SK-N-SH treated with all-trans-retinoic acid at 6 μM for 48 hours (cell line): ENCODE measurements around the gene ABCA7.

Experiments
- ATAC-seq: fragments of 200-7000 bp; cut with Tn5 transposase; 3 replicates; pipeline ENCODE4 v1.9.1; 2020; ENCODE audit warnings: mild to moderate bottlenecking, moderate library complexity
- BACH2 ChIP-seq: fragments of 250-450 bp; sonication (Bioruptor Pico); IDR thresholded peaks from 2 replicates; pipeline ENCODE4 v1.9.0; 2021; ENCODE audit warnings: mild to moderate bottlenecking, borderline replicate concordance
- CSDC2 ChIP-seq: fragments of 250-450 bp; sonication (Bioruptor Pico); IDR thresholded peaks from 2 replicates; pipeline ENCODE4 v1.5.0; 2020; ENCODE audit warnings: mild to moderate bottlenecking, moderate library complexity
- ESRRG ChIP-seq: fragments of 250-450 bp; sonication (Bioruptor Pico); IDR thresholded peaks from 2 replicates; pipeline ENCODE4 v1.6.1; 2021; ENCODE audit warnings: mild to moderate bottlenecking
- OSR1 ChIP-seq: fragments of 250-450 bp; sonication (Bioruptor Pico); IDR thresholded peaks from 2 replicates; pipeline ENCODE4 v1.8.0; 2022; ENCODE audit warnings: moderate library complexity, mild to moderate bottlenecking, inconsistent platforms
- PPARA ChIP-seq: fragments of 250-450 bp; sonication (Bioruptor Pico); IDR thresholded peaks from 2 replicates; pipeline ENCODE4 v1.5.0; 2020; ENCODE audit warnings: mild to moderate bottlenecking, borderline replicate concordance
- SNAI2 ChIP-seq: fragments of 250-450 bp; sonication (Bioruptor Pico); IDR thresholded peaks from 2 replicates; pipeline ENCODE4 v1.5.0; 2020; ENCODE audit warnings: mild to moderate bottlenecking, moderate library complexity
- TCF4 ChIP-seq: fragments of 250-450 bp; sonication (Bioruptor Pico); IDR thresholded peaks from 2 replicates; pipeline ENCODE4 v1.8.0; 2021; ENCODE audit warnings: mild to moderate bottlenecking, moderate library complexity, borderline replicate concordance
- TOX ChIP-seq: fragments of 250-450 bp; sonication (Bioruptor Pico); IDR thresholded peaks from 2 replicates; pipeline ENCODE4 v1.8.0; 2021; ENCODE audit warnings: mild to moderate bottlenecking, moderate library complexity, borderline replicate concordance
- ZFP30 ChIP-seq: fragments of 450-650 bp; formaldehyde crosslinking; IDR thresholded peaks from 2 replicates; pipeline ENCODE4 v1.5.0; 2022; ENCODE audit warnings: mild to moderate bottlenecking, moderate library complexity
- ZNF565 ChIP-seq: fragments of 450-650 bp; formaldehyde crosslinking; conservative IDR thresholded peaks from 2 replicates; pipeline ENCODE4 v1.5.0; 2020; ENCODE audit warnings: low read depth, mild to moderate bottlenecking, moderate library complexity
- ZNF8 ChIP-seq: fragments of 450-650 bp; formaldehyde crosslinking; IDR thresholded peaks from 2 replicates; pipeline ENCODE4 v1.5.0; 2020; ENCODE audit warnings: mild to moderate bottlenecking, moderate library complexity
- TF ChIP-seq, protein P1 (sequence below): fragments of 250-450 bp; sonication (Bioruptor Pico); IDR thresholded peaks from 2 replicates; pipeline ENCODE4 v1.5.0; 2020; ENCODE audit warnings: mild to moderate bottlenecking, moderate library complexity
- TF ChIP-seq, protein P2 (sequence below): fragments of 250-450 bp; sonication (Bioruptor Pico); IDR thresholded peaks from 2 replicates; pipeline ENCODE4 v1.5.1; 2021; ENCODE audit warnings: mild to moderate bottlenecking, moderate library complexity
- TF ChIP-seq, protein P3 (sequence below): fragments of 250-450 bp; sonication (Bioruptor Pico); IDR thresholded peaks from 2 replicates; pipeline ENCODE4 v1.8.0; 2020; ENCODE audit warnings: mild to moderate bottlenecking, moderate library complexity, borderline replicate concordance

The ABCA7 gene

DNA sequence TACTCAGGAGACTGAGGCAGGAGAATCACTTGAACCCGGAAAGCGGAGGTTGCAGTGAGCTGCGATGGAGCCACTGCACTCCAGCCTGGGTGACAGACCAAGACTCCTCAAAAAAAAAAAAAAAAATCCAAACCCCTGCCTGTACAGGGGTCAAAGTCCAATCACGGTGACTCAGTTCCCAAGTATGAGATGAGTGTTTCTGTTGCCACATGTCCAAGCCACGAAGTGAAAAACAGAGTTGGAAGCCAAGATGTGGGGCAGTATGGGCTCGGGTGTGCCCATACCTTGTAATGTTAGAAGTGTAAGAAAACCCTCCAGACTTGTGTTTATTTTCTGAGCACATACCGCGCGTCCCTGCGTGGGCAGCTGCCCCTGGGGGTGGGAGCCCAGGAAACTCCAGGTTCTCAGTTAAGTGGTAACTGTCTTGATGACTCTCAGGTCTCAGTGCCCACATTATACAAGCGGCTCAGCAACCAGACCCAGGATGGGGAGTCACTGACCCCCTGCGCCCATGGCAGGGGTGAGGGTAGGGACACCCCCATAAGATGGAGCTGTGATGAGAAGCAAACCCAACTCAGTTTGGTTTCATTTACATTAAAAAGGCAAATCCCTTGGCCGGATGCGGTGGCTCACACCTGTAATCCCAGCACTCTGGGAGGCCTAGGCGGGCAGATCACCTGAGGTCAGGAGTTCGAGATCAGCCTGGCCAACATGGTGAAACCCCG is 62.7 kb downstream of the ABCA7 start:
- peak; percentile 48 for ATAC-seq
- TF ChIP-seq PPARA, result no peak
- no peak for TF ChIP-seq ESRRG (CRISPR knock-in tag)
- TF ChIP-seq, protein P1, sequence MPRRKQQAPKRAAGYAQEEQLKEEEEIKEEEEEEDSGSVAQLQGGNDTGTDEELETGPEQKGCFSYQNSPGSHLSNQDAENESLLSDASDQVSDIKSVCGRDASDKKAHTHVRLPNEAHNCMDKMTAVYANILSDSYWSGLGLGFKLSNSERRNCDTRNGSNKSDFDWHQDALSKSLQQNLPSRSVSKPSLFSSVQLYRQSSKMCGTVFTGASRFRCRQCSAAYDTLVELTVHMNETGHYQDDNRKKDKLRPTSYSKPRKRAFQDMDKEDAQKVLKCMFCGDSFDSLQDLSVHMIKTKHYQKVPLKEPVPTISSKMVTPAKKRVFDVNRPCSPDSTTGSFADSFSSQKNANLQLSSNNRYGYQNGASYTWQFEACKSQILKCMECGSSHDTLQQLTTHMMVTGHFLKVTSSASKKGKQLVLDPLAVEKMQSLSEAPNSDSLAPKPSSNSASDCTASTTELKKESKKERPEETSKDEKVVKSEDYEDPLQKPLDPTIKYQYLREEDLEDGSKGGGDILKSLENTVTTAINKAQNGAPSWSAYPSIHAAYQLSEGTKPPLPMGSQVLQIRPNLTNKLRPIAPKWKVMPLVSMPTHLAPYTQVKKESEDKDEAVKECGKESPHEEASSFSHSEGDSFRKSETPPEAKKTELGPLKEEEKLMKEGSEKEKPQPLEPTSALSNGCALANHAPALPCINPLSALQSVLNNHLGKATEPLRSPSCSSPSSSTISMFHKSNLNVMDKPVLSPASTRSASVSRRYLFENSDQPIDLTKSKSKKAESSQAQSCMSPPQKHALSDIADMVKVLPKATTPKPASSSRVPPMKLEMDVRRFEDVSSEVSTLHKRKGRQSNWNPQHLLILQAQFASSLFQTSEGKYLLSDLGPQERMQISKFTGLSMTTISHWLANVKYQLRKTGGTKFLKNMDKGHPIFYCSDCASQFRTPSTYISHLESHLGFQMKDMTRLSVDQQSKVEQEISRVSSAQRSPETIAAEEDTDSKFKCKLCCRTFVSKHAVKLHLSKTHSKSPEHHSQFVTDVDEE (CRISPR knock-in tag), result no peak
- TF ChIP-seq ZNF565 (CRISPR knock-in tag), result no peak
- no peak for TF ChIP-seq CSDC2
- no peak for TF ChIP-seq ZNF8 (CRISPR knock-in tag)
- no peak for TF ChIP-seq BACH2 (CRISPR knock-in tag)
- TF ChIP-seq TCF4 (CRISPR knock-in tag), result no peak

DNA sequence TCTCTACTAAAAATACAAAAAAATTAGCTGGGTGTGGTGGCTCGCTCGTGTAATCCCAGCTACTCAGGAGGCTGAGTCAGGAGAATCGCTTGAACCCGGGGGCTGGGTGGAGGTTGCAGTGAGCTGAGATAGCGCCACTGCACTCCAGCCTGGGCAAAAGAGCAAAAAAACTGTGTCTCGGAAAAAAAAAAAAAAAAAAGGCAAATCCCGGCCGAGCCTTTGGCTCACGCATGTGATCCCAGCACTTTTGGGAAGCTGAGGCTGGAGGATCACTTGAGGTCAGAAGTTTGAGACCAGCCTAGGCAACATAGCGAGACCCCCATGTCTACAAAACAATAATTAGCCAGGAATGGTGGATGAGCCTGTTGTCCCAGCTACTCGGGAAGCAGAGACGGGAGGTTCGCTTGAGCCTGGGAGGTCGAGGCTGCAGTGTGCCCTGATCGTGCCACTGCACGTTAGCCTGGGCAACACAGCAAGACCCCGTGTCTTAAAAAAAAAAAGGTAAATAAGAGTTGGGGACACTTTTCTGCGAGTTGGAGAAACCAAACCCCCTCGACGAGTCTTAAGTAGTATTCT is 63.3 kb downstream of the ABCA7 start:
- ATAC-seq, result no peak
- TF ChIP-seq, protein P1 (CRISPR knock-in tag), result 0 out of 2 replicates have a peak, but pooled peaks have one; percentile 31
- no peak for TF ChIP-seq ESRRG (CRISPR knock-in tag)

DNA sequence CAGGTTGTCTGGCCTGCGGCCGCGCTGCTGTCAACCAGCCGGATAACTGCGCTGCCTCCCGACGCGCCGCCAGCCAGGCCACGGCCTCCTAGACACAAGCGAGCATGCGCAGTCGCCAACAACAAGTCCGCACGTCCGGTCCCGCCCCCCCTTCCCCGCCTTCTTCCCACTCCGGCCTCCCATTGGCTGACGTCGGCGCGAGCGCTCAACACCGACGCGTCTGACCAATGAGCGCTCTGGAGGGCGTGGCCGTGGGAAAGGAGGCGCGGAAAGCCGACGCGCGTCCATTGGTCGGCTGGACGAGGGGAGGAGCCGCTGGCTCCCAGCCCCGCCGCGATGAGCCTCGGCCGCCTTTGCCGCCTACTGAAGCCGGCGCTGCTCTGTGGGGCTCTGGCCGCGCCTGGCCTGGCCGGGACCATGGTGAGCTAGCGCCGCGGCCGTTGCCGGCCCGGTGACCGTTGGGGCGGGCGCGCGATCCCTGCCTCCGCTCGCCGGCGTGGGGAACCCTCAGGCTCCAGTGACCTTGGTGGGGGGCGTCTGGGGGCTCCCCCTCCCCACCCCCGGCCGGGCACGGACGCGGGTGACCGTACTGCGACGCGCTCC is 63.9 kb downstream of the ABCA7 start, which contains the start of gene GPX4:
Gene GPX4, plus strand, starts transcription at position 287 of the 603 bp plus-strand sequence. Its CDS starts 50 bp downstream, at position 337.
- TF ChIP-seq, protein P2, sequence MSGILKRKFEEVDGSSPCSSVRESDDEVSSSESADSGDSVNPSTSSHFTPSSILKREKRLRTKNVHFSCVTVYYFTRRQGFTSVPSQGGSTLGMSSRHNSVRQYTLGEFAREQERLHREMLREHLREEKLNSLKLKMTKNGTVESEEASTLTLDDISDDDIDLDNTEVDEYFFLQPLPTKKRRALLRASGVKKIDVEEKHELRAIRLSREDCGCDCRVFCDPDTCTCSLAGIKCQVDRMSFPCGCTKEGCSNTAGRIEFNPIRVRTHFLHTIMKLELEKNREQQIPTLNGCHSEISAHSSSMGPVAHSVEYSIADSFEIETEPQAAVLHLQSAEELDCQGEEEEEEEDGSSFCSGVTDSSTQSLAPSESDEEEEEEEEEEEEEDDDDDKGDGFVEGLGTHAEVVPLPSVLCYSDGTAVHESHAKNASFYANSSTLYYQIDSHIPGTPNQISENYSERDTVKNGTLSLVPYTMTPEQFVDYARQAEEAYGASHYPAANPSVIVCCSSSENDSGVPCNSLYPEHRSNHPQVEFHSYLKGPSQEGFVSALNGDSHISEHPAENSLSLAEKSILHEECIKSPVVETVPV, result no peak
- TF ChIP-seq TOX (CRISPR knock-in tag), result no peak
- TF ChIP-seq, protein P1 (CRISPR knock-in tag), result no peak
- TF ChIP-seq SNAI2 (CRISPR knock-in tag), result no peak
- TF ChIP-seq, protein P3, sequence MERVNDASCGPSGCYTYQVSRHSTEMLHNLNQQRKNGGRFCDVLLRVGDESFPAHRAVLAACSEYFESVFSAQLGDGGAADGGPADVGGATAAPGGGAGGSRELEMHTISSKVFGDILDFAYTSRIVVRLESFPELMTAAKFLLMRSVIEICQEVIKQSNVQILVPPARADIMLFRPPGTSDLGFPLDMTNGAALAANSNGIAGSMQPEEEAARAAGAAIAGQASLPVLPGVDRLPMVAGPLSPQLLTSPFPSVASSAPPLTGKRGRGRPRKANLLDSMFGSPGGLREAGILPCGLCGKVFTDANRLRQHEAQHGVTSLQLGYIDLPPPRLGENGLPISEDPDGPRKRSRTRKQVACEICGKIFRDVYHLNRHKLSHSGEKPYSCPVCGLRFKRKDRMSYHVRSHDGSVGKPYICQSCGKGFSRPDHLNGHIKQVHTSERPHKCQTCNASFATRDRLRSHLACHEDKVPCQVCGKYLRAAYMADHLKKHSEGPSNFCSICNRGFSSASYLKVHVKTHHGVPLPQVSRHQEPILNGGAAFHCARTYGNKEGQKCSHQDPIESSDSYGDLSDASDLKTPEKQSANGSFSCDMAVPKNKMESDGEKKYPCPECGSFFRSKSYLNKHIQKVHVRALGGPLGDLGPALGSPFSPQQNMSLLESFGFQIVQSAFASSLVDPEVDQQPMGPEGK (CRISPR knock-in tag), result no peak
- TF ChIP-seq OSR1 (CRISPR knock-in tag), result no peak
- TF ChIP-seq ZFP30, result no peak
- ATAC-seq, result peak; percentile 88
